CD4-positive, CD25-positive, alpha-beta regulatory T cell (primary cell): ENCODE results near the gene TMX1. TPM values are rescaled to one million over a fixed set of nuclear protein-coding genes. Genes with fewer than 3 reads are reported as not detected.

ENCODE experiments used
- ATAC-seq, 2 donors: fragments of 150-1000 bp; cut with Tn5 transposase; one replicate each; pipeline ENCODE4 v1.10.0; 2021; ENCODE audit warnings: low read depth in 2 of 2, moderate number of reproducible peaks in 2 of 2, moderate library complexity in 1 of 2
- DNase-seq, 3 donors: peaks; one replicate each; pipeline versions ENCODE4 v3.0.0 to v3.0.0-alpha.2; 2012 to 2022; ENCODE audit warnings: mixed read lengths in 1 of 3
- H3K27ac ChIP-seq: one replicate; pipeline ENCODE4 v1.7.0; 2013; ENCODE audit warnings: mild to moderate bottlenecking, low read length; ENCODE audit not compliant: insufficient read depth, poor library complexity, severe bottlenecking
- H3K27me3 ChIP-seq: one replicate; pipeline ENCODE4 v1.7.0; 2013; ENCODE audit warnings: low read length; ENCODE audit not compliant: control insufficient read depth, insufficient read depth
- H3K36me3 ChIP-seq: one replicate; pipeline ENCODE4 v1.7.0; 2013; ENCODE audit warnings: mild to moderate bottlenecking, low read length, moderate library complexity; ENCODE audit not compliant: control insufficient read depth, insufficient read depth
- H3K4me1 ChIP-seq: 2 replicates; pipeline ENCODE4 v1.7.0; 2013; ENCODE audit warnings: mild to moderate bottlenecking, low read length; ENCODE audit not compliant: insufficient read depth, control insufficient read depth, poor library complexity, severe bottlenecking
- H3K4me3 ChIP-seq: one replicate; pipeline ENCODE4 v1.7.0; 2013; ENCODE audit warnings: low read depth, mild to moderate bottlenecking, low read length, moderate library complexity
- H3K9me3 ChIP-seq, 2 experiments: 1 replicate in 1 of 2; 2 replicates in 1 of 2; pipeline ENCODE4 v1.7.0; 2013; ENCODE audit warnings: low read length in 2 of 2, mild to moderate bottlenecking in 1 of 2, moderate library complexity in 1 of 2; ENCODE audit not compliant: control insufficient read depth in 2 of 2
- H3K27ac Mint-ChIP-seq, 3 donors: one replicate each; pipeline ENCODE4 v1.8.0; 2020 to 2022; ENCODE audit warnings: mild to moderate bottlenecking in 3 of 3, mixed read lengths in 3 of 3, moderate library complexity in 2 of 3
- H3K27me3 Mint-ChIP-seq: one replicate; pipeline ENCODE4 v1.8.0; 2022; ENCODE audit warnings: mild to moderate bottlenecking, mixed read lengths
- H3K36me3 Mint-ChIP-seq: one replicate; pipeline ENCODE4 v1.8.0; 2020; ENCODE audit warnings: mixed read lengths
- H3K4me1 Mint-ChIP-seq, 4 donors: one replicate each; pipeline ENCODE4 v1.8.0; 2020 to 2022; ENCODE audit warnings: mixed read lengths in 4 of 4, mild to moderate bottlenecking in 1 of 4
- H3K4me3 Mint-ChIP-seq, 4 donors: one replicate each; pipeline ENCODE4 v1.8.0; 2020 to 2022; ENCODE audit warnings: mild to moderate bottlenecking in 4 of 4, mixed read lengths in 4 of 4, moderate library complexity in 3 of 4
- H3K9me3 Mint-ChIP-seq, 7 donors: one replicate each; pipeline ENCODE4 v1.8.0; 2020 to 2022; ENCODE audit warnings: mixed read lengths in 7 of 7, mild to moderate bottlenecking in 3 of 7, moderate library complexity in 2 of 7
- polyA plus RNA-seq, 4 donors: library from polyadenylated mRNA; unstranded; fragments of 300-500 nt; fragmentation: Illumina TruSeq; gene quantifications; one replicate each; pipeline ENCODE4 v1.2.3, GENCODE V29; 2021
- total RNA-seq: library from RNA; stranded (reverse); gene quantifications from one replicate; pipeline ENCODE4 v1.2.3, GENCODE V29; 2022

Gene TMX1
- total and polyA plus RNA-seq, 5 donors from 2014 or later = 19.5 to 40.6 (median 40.0) TPM

GRCh38 chr14:51285120-51285519 is 45.1 kb downstream of the TMX1 start:
- Mint-ChIP-seq H3K4me3 (no peak overlapping the region), H3K9me3 (no peaks in the 10 kb centered on the region), H3K27ac (peak overlapping the region in 1 of 3 donors; percentile 39), H3K4me1 (peaks cover 0 to 6% (median 3%) of the 10 kb centered on the region in 4 donors), H3K36me3 (peaks cover 10% of the 10 kb centered on the region), H3K27me3 (no peaks in the 10 kb centered on the region)
- no peaks in the 10 kb centered on the region for H3K9me3 ChIP-seq
- no peak overlapping the region for H3K4me3 ChIP-seq
- H3K27ac ChIP-seq = no peak overlapping the region
- H3K4me1 ChIP-seq = no peaks in the 10 kb centered on the region
- ATAC-seq (no peak), DNase-seq (no peak)
- H3K36me3 ChIP-seq = no peaks in the 10 kb centered on the region
- no peaks in the 10 kb centered on the region for H3K27me3 ChIP-seq

GRCh38 chr14:51289169-51289568 is 49.1 kb downstream of the TMX1 start:
- Mint-ChIP-seq H3K9me3 (no peaks in the 10 kb centered on the region), H3K4me3 (no peak overlapping the region), H3K27ac (no peak overlapping the region), H3K36me3 (peaks cover 10% of the 10 kb centered on the region), H3K4me1 (no peaks in the 10 kb centered on the region), H3K27me3 (no peaks in the 10 kb centered on the region)
- ATAC-seq (no peak), DNase-seq (no peak)
- no peaks in the 10 kb centered on the region for H3K27me3 ChIP-seq
- H3K27ac ChIP-seq = no peak overlapping the region
- H3K9me3 ChIP-seq = no peaks in the 10 kb centered on the region
- no peaks in the 10 kb centered on the region for H3K36me3 ChIP-seq
- no peak overlapping the region for H3K4me3 ChIP-seq
- H3K4me1 ChIP-seq = no peaks in the 10 kb centered on the region

DNA sequence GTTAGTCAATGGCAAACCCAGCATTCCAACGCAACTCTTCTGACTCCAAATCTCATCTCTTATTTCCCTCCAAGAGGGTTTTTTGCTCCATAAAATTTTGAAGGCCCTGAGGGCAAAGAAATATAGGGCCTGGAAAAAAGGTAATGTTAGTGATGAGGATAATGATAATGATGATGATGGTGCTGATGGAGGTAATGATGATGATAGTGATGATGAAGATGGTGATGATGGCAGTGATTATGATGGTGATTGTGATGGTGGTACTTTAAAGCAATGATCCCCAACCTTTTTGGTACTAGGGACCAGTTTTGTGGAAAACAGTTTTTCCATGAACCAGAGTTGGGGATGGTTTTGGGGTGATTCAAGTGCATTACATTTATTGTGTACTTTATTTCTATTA is 50.1 kb downstream of the TMX1 start:
- ATAC-seq (no peak), DNase-seq (no peak)
- Histone ChIP-seq H3K27me3 (no peaks in the 10 kb centered on the region), H3K4me3 (no peak overlapping the region), H3K27ac (no peak overlapping the region), H3K9me3 (no peaks in the 10 kb centered on the region), H3K4me1 (no peaks in the 10 kb centered on the region), H3K36me3 (no peaks in the 10 kb centered on the region)
- Mint-ChIP-seq H3K36me3 (peaks cover 10% of the 10 kb centered on the region), H3K27ac (no peak overlapping the region), H3K4me3 (no peak overlapping the region), H3K9me3 (no peaks in the 10 kb centered on the region), H3K27me3 (no peaks in the 10 kb centered on the region), H3K4me1 (no peaks in the 10 kb centered on the region)

DNA sequence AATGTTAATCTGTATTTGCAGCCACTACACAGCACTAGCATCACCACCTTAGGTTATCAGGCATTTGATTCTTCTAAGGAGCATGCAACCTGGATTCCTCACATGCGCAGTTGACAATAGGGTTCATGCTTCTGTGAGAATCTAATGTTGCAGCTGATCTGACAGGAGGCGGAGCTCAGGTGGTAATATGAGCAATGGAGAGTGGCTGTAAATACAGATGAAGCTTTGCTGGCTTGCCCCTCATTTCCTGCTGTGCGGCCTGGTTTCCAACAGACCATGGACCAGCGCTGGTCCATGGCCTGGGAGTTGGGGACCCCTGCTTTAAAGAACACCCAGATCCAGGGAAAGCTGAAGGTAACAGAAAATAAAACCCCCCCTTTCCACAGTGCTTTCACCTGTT is 51.0 kb downstream of the TMX1 start:
- no peaks in the 10 kb centered on the region for H3K9me3 ChIP-seq
- H3K27me3 ChIP-seq = no peaks in the 10 kb centered on the region
- no peak overlapping the region for H3K27ac Mint-ChIP-seq
- no peaks in the 10 kb centered on the region for H3K4me1 ChIP-seq
- H3K4me3 ChIP-seq = no peak overlapping the region
- peaks cover 10% of the 10 kb centered on the region for H3K36me3 Mint-ChIP-seq
- no peaks in the 10 kb centered on the region for H3K9me3 Mint-ChIP-seq
- H3K4me3 Mint-ChIP-seq = no peak overlapping the region
- H3K27me3 Mint-ChIP-seq = no peaks in the 10 kb centered on the region
- ATAC-seq (no peak), DNase-seq (no peak)
- H3K4me1 Mint-ChIP-seq = no peaks in the 10 kb centered on the region
- no peaks in the 10 kb centered on the region for H3K36me3 ChIP-seq
- no peak overlapping the region for H3K27ac ChIP-seq

DNA sequence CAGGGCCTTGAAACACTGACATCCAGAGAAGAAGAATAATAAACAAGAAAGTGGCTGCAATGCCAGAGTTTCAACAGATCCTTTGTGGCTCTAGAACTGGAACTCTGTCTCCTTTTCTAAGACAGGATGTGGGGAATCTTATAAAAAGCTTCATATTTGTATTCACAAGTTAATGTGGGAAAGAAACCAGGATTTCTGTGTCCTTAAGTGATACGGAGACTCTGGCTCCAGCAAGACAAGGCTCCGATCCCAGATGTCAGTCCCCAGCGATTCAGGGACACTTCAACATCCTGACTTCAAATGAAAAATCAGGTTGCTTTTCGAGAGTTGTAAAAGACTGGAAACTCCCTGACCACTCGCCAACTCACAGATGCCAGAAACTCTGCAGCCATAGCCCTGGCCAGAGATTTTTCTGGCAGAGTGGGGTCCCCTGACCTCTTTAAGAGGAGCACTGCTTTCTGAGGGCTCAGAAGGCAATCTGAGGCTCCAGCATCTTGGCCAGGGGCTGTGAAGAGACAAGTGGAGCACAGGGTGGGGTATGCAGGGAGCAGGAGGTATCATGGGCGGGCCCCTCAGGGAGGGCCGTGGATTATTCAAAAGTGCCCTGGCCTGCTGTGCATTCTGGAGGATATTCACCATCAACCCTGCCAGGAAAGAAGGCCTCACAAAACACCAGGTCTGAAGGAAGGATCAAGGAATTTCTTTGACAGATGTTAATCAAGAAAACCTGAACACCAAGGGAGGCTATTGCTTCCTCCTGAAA is 53.3 kb downstream of the TMX1 start:
- Histone ChIP-seq H3K4me1 (no peaks in the 10 kb centered on the region), H3K27me3 (no peaks in the 10 kb centered on the region), H3K9me3 (no peaks in the 10 kb centered on the region), H3K27ac (no peak overlapping the region), H3K36me3 (no peaks in the 10 kb centered on the region), H3K4me3 (no peak overlapping the region)
- DNase-seq (no peak), ATAC-seq (no peak)
- Mint-ChIP-seq H3K4me1 (peaks cover 0 to 7% (median under 1%) of the 10 kb centered on the region in 4 donors), H3K27ac (no peak overlapping the region), H3K4me3 (no peak overlapping the region), H3K27me3 (no peaks in the 10 kb centered on the region), H3K36me3 (peaks cover 10% of the 10 kb centered on the region), H3K9me3 (no peaks in the 10 kb centered on the region)

GRCh38 chr14:51293912-51294389 is 53.9 kb downstream of the TMX1 start:
- H3K27ac Mint-ChIP-seq = no peak overlapping the region
- Histone ChIP-seq H3K27me3 (no peaks in the 10 kb centered on the region), H3K27ac (no peak overlapping the region), H3K4me3 (no peak overlapping the region), H3K9me3 (no peaks in the 10 kb centered on the region), H3K4me1 (no peaks in the 10 kb centered on the region), H3K36me3 (no peaks in the 10 kb centered on the region)
- H3K9me3 Mint-ChIP-seq = no peaks in the 10 kb centered on the region
- H3K36me3 Mint-ChIP-seq = peaks cover 10% of the 10 kb centered on the region
- no peak for DNase-seq
- no peak overlapping the region for H3K4me3 Mint-ChIP-seq
- peaks cover 0 to 13% (median 3%) of the 10 kb centered on the region in 4 donors for H3K4me1 Mint-ChIP-seq
- ATAC-seq = no peak
- H3K27me3 Mint-ChIP-seq = no peaks in the 10 kb centered on the region

DNA sequence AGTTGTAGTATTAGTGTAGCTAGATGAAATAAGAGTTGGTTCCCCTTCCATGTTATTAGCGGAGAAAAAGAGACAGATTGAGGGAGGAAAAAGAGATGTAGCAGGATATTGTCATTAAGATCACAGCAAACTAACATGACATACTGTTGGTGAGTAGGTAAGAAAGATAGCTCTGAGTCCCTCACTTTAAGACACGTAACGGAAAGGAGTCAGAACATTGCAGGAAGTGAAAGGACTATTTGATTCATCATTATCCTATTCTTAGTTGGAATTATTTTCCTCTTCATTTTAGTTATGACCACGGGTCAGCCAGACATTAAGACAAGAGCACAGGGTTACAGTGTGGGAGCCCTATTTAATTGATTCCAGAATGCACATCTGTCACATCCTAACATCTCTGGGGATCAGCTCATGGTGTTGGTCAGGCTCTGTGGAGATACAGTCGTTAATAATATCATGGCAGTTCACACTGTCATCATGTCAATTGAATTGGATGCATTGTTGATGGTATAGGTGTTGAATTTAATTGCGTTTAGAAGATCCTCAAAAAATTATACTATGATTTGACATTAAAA is 55.0 kb downstream of the TMX1 start:
- Mint-ChIP-seq H3K4me3 (no peak overlapping the region), H3K9me3 (no peaks in the 10 kb centered on the region), H3K4me1 (peaks cover 0 to 23% (median 6%) of the 10 kb centered on the region in 4 donors), H3K36me3 (peaks cover 9% of the 10 kb centered on the region), H3K27ac (peak overlapping the region in 1 of 3 donors; percentile 8), H3K27me3 (no peaks in the 10 kb centered on the region)
- ATAC-seq (no peak), DNase-seq (no peak)
- no peaks in the 10 kb centered on the region for H3K4me1 ChIP-seq
- no peaks in the 10 kb centered on the region for H3K9me3 ChIP-seq
- H3K36me3 ChIP-seq = no peaks in the 10 kb centered on the region
- no peak overlapping the region for H3K4me3 ChIP-seq
- H3K27ac ChIP-seq = no peak overlapping the region
- H3K27me3 ChIP-seq = no peaks in the 10 kb centered on the region
